Measurements from ENCODE around the gene CDS1. TPM values are rescaled to one million over a fixed set of nuclear protein-coding genes. Genes with fewer than 3 reads are reported as not detected.

CDS1 gene
- total RNA-seq, 1 donor from 2014 or later: 8.8 TPM

DNA sequence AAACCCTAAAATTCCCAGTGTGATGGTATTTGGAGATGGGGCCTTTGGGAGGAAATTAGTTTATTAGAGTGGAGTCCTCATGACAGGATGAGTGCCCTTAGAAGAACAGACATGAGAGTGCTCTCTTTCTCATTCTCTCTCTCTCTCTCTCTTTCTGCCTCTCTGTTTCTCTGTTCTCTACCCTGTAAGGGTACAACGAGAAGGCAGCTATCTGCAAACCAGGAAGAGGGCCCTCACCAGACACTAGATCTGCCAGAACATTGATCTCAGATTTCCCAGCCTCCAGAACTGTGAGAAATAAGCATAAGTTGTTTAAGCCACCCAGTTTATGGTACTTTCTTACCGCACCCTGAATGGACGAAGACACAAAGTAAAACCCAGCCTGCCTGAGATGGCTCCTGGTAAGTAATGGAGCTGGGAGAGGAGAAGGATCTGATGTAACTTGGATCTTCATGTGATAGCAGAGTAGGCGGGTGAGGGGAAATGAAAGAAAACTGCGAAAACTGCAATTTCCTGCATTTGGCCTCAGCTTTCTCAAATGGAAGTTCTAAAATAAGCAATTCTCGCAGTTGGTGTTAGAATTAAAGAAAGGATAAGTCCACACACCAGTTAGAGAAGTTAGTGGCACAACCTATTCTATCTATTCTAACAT lies 8.7 kb upstream of the CDS1 start:
- Histone ChIP-seq H3K27me3 (no peaks in the 10 kb centered on the region), H3K4me1 (no peaks in the 10 kb centered on the region), H3K36me3 (no peaks in the 10 kb centered on the region), H3K27ac (no peak overlapping the region), H3K4me3 (no peak overlapping the region), H3K9me3 (no peaks in the 10 kb centered on the region)
- TF ChIP-seq POLR2AphosphoS5 (IDR thresholded peaks at IDR 0.05; ENCODE audit: insufficient read depth in 1 of 2, low read depth in 1 of 2): no peak
- no peak for TF ChIP-seq POLR2A (IDR thresholded peaks at IDR 0.05)
- TF ChIP-seq, protein P1, sequence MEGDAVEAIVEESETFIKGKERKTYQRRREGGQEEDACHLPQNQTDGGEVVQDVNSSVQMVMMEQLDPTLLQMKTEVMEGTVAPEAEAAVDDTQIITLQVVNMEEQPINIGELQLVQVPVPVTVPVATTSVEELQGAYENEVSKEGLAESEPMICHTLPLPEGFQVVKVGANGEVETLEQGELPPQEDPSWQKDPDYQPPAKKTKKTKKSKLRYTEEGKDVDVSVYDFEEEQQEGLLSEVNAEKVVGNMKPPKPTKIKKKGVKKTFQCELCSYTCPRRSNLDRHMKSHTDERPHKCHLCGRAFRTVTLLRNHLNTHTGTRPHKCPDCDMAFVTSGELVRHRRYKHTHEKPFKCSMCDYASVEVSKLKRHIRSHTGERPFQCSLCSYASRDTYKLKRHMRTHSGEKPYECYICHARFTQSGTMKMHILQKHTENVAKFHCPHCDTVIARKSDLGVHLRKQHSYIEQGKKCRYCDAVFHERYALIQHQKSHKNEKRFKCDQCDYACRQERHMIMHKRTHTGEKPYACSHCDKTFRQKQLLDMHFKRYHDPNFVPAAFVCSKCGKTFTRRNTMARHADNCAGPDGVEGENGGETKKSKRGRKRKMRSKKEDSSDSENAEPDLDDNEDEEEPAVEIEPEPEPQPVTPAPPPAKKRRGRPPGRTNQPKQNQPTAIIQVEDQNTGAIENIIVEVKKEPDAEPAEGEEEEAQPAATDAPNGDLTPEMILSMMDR (IDR thresholded peaks at IDR 0.05): no peak
- intact Hi-C loops (cut with DNase I): no loop called here
- no peak for DNase-seq (ENCODE audit: extremely low spot score in 2 of 2)

DNA sequence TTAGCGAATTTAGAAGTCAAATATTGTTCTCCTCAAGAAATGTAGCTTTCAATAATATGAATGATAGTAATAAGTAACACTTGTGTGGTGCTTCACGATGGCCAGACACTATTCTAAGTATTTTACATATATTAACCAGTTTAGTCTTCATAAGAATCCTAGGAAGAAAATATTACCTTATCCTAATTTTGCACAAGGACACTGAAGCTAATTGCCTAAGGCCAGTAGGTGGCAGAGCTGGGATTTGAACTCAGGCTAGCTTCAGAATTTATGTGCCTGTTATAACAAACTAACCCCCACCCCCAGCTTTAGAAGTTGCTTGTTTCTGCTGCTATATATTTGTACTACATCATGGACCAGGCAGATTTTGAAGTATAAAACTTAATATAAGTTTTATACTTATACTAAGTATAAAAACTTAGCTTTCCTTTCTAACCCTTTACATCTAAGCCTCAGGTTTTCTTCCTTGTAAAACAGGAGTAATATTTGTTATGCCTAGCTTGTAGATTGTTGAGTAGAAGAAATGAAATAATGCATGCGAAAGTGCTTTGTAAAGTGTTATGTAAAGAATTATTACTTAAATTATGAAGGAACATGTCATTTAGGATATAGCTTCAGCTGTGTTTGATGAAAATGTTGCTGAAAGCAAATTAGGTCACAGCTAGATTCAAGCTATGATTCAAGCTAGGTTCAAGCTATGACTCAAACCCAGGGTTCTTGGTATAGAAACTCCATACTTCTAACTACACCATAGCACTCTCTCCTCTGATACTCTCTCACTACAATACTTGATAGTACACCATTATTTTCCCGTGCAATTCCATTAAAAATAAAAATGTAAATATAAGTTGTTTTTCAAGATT lies 4.2 kb upstream of the CDS1 start:
- TF ChIP-seq POLR2AphosphoS5 (IDR thresholded peaks at IDR 0.05; ENCODE audit: insufficient read depth in 1 of 2, low read depth in 1 of 2) (no peak), POLR2A (IDR thresholded peaks at IDR 0.05) (no peak)
- TF ChIP-seq, protein P1 (IDR thresholded peaks at IDR 0.05): no peak
- no peaks in the 10 kb centered on the region for H3K9me3 ChIP-seq
- no peak overlapping the region for H3K4me3 ChIP-seq
- no peak overlapping the region for H3K27ac ChIP-seq
- H3K27me3 ChIP-seq: no peaks in the 10 kb centered on the region
- peaks cover 15% of the 10 kb centered on the region for H3K4me1 ChIP-seq
- H3K36me3 ChIP-seq: no peaks in the 10 kb centered on the region
- no peak for DNase-seq (ENCODE audit: extremely low spot score in 2 of 2)
- intact Hi-C loops (cut with DNase I): loop anchor here (5.0 kb wide), 1 partner anchor 1334 kb away; no protein-coding TSS in a partner anchor

DNA sequence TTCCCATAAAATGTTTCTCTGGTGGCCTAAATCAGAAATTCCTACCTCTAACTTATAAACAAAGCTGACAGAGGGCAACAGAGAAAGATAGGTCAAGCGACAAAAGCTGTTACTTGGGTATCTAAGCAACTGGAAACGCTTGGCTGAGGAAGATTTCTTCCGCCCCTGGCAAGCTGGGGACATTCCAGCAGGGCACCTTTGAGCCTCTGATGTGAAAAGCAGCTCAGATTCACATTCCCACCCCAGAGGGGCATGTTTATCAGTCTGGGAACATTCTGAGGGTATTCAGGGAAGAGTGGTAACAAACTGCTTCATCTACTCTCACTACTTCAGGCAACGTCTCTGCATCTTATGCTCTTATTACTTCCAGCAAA lies 3.5 kb upstream of the CDS1 start:
- no peaks in the 10 kb centered on the region for H3K27me3 ChIP-seq

DNA sequence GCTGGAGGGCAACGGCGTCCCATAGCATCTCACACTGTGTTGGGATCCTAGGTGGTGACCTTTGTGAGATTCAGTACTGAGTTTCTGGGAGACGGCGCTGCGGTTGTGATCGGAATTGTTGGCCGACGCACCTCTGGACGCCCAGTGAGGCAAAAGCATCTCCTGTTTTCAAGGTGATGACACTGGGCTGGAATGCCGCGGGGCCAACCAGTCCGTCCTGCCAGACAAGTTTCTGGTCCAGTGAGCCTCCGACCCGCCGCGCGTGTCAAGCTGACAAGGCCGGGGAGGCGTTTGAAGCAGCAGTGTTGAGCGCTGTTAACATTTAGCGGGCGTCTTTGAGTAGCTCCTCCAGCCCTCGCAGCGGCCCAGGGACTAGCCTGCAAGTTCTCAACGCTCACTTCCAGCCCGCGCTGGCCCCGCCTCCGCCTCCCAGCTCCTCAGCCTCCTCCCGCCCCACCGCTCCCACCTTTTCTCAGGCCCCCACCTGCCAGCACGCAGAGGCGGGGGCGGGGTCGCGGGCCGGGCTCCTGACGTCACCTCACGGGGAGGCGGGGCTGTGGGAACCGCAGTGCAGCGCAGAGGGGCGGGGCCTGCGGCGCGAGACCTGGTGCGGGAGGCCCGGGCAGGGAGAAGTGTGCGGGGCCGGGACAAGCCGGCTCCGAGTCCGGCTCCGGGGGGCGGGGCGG lies 482 bp upstream of the CDS1 start:
- Histone ChIP-seq H3K36me3 (no peaks in the 10 kb centered on the region), H3K27ac (peak overlapping the region; percentile 87), H3K4me3 (peak overlapping the region; percentile 65 to 82), H3K27me3 (no peaks in the 10 kb centered on the region), H3K4me1 (peaks cover 15% of the 10 kb centered on the region), H3K9me3 (no peaks in the 10 kb centered on the region)
- DNase-seq (ENCODE audit: extremely low spot score in 2 of 2): peak in 1 of 2 donors; percentile 92
- intact Hi-C loops (cut with DNase I): no loop called here
- TF ChIP-seq POLR2A (IDR thresholded peaks at IDR 0.05) (no peak), POLR2AphosphoS5 (IDR thresholded peaks at IDR 0.05; ENCODE audit: insufficient read depth in 1 of 2, low read depth in 1 of 2) (peak; percentile 14 to 67)
- TF ChIP-seq, protein P1 (IDR thresholded peaks at IDR 0.05): no peak

More for the DNA sequence above, 3.5 kb upstream of the CDS1 start:
- intact Hi-C loops (cut with DNase I): loop anchor here (5.0 kb wide), 1 partner anchor 1333 kb away; no protein-coding TSS in a partner anchor
- Histone ChIP-seq H3K4me3 (no peak overlapping the region), H3K27ac (no peak overlapping the region), H3K4me1 (peaks cover 15% of the 10 kb centered on the region), H3K9me3 (no peaks in the 10 kb centered on the region), H3K36me3 (no peaks in the 10 kb centered on the region)
- no peak for DNase-seq (ENCODE audit: extremely low spot score in 2 of 2)
- TF ChIP-seq POLR2AphosphoS5 (IDR thresholded peaks at IDR 0.05; ENCODE audit: insufficient read depth in 1 of 2, low read depth in 1 of 2): no peak
- TF ChIP-seq, protein P1 (IDR thresholded peaks at IDR 0.05): no peak
- TF ChIP-seq POLR2A (IDR thresholded peaks at IDR 0.05): no peak
